Activated naive CD4-positive, alpha-beta T cell treated with anti-CD3 and anti-CD28 coated beads for 36 hours (primary cell): Measurements from ENCODE around the gene ODC1. TPM values are rescaled to one million over a fixed set of nuclear protein-coding genes. Genes with fewer than 3 reads are reported as not detected.
A peak's percentile ranks its signal among the peaks of the same experiment; 100 is the strongest.
"Not testable (repeated sequence)": the region's sequence is repeated elsewhere in the genome, so short reads cannot be mapped to it uniquely, and the experiment has no call there.

Source experiments
- CTCF ChIA-PET: fragments of 350-600 bp; sonication (Branson Sonifier 250); formaldehyde crosslinking; loops from one replicate; lab custom pipeline; 2021; ENCODE audit warnings: antibody characterized with exemption; lab: Charles Lee
- DNase-seq: peaks from one replicate; pipeline ENCODE4 v3.0.0-alpha.2; 2020
- H3K27ac Mint-ChIP-seq: one replicate; pipeline ENCODE4 v1.8.0; 2021; ENCODE audit warnings: mild to moderate bottlenecking, mixed read lengths
- H3K27me3 Mint-ChIP-seq: one replicate; pipeline ENCODE4 v1.8.0; 2021; ENCODE audit warnings: low read depth, mixed read lengths
- H3K36me3 Mint-ChIP-seq: one replicate; pipeline ENCODE4 v1.8.0; 2021; ENCODE audit warnings: low read depth, mixed read lengths
- H3K4me1 Mint-ChIP-seq: one replicate; pipeline ENCODE4 v1.8.0; 2021; ENCODE audit warnings: low read depth, mixed read lengths
- H3K4me3 Mint-ChIP-seq: one replicate; pipeline ENCODE4 v1.8.0; 2021; ENCODE audit warnings: mild to moderate bottlenecking, moderate library complexity, mixed read lengths
- H3K9me3 Mint-ChIP-seq: one replicate; pipeline ENCODE4 v1.8.0; 2021; ENCODE audit warnings: mixed read lengths
- intact Hi-C: fragments of 100-400 bp; cut with micrococcal nuclease; formaldehyde crosslinking; loops from one replicate; pipeline ENCODE4 v1.15.1; 2023
- total RNA-seq, 2 experiments: library from RNA; stranded (reverse); gene quantifications; one replicate each; pipeline ENCODE4 v1.2.3, GENCODE V29; 2021

The ODC1 gene
- total RNA-seq, 2 experiments from 2014 or later: 174 to 177 TPM

GRCh38 chr2:10462178-10463083 is 14.3 kb upstream of the ODC1 start:
- CTCF ChIA-PET: interaction anchor here (0.5 kb wide), 1 partner anchor 12 kb away, joined by 5 read pairs; no protein-coding TSS in a partner anchor
- Mint-ChIP-seq H3K4me1 (no peaks in the 10 kb centered on the region), H3K9me3 (no peaks in the 10 kb centered on the region), H3K27me3 (no peaks in the 10 kb centered on the region), H3K4me3 (no peak overlapping the region), H3K27ac (no peak overlapping the region), H3K36me3 (no peaks in the 10 kb centered on the region)
- intact Hi-C loops: no loop called here
- no peak for DNase-seq

DNA sequence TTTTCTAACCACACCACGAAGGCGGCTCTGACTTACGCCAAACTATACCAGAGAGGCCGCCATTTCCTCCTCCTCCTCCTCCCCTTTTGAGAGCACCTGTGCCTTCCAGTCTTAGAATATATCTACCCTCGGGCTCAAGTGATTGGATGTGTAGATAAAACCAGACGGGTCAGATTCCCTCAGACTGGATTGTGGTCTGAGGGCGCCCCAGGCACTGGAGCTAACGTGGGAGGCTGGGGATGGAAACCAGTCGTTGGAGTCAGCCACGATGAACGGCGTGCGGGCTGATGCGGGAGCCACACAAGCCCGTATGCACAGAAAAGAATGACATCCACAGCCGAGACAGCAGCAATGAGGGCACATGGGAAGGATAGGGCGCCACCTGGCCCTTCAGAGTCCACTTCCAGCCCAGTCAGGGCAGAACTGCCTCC is 12.3 kb upstream of the ODC1 start:
- Mint-ChIP-seq H3K9me3 (no peaks in the 10 kb centered on the region), H3K4me3 (no peak overlapping the region), H3K36me3 (no peaks in the 10 kb centered on the region), H3K27ac (no peak overlapping the region), H3K4me1 (no peaks in the 10 kb centered on the region), H3K27me3 (no peaks in the 10 kb centered on the region)
- DNase-seq: no peak
- CTCF ChIA-PET: no interaction called here
- intact Hi-C loops: no loop called here

DNA sequence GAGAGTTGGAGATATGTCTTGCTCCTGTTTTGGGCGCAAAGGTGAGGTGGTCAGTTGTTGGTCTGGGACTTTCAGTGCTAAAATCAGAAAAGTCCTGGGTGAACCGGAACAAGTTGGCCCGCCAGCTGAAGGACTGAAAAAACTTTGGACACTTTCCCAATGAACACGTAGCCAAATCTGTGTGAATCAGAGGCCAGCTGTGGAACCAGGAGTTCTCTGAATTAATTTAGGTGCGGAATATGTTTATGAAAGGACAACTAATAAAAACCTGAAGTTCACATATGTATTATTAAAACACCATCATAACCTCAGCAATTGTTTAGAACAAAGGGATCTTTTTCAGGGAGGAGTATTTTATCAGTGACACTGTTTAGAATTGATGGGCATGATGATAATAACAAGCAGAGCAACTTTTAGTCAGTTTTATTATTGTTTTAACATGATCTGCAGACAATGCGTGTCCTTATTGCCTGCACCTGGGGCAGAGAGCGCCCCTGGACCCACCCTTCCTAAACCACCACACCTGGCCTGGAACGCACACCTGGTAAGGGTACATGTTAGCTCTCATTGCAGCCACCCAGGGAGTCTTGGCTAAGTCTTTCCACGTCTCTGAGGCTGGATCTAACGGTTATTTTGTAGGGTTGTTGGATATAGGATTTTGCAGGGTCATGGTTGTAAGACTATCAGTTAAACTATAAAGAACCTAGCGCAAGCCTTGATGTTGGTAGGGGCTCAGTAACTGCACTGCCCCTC is 9.9 kb upstream of the ODC1 start:
- no peak for DNase-seq
- Mint-ChIP-seq H3K9me3 (no peaks in the 10 kb centered on the region), H3K4me1 (peaks cover 3% of the 10 kb centered on the region), H3K36me3 (no peaks in the 10 kb centered on the region), H3K27me3 (no peaks in the 10 kb centered on the region), H3K4me3 (no peak overlapping the region), H3K27ac (no peak overlapping the region)
- CTCF ChIA-PET: no interaction called here
- intact Hi-C loops: no loop called here

- H3K36me3 Mint-ChIP-seq, H3K4me1 Mint-ChIP-seq, H3K4me3 Mint-ChIP-seq, H3K27ac Mint-ChIP-seq, H3K9me3 Mint-ChIP-seq, CTCF ChIA-PET, intact Hi-C loops, H3K27me3 Mint-ChIP-seq, DNase-seq: not testable (repeated sequence)
Observed at GRCh38 chr2:10457195-10457594, 9.1 kb upstream of the ODC1 start.

- CTCF ChIA-PET: no interaction called here
- H3K27me3 Mint-ChIP-seq: no peaks in the 10 kb centered on the region
Observed at GRCh38 chr2:10454505-10454904, 6.4 kb upstream of the ODC1 start.

GRCh38 chr2:10453905-10454298 is 5.8 kb upstream of the ODC1 start:
- Mint-ChIP-seq H3K4me3 (no peak overlapping the region), H3K27me3 (no peaks in the 10 kb centered on the region), H3K9me3 (no peaks in the 10 kb centered on the region), H3K4me1 (peaks cover 21% of the 10 kb centered on the region), H3K36me3 (peaks cover 5% of the 10 kb centered on the region), H3K27ac (no peak overlapping the region)
- no peak for DNase-seq
- CTCF ChIA-PET: no interaction called here
- intact Hi-C loops: no loop called here

More at GRCh38 chr2:10454505-10454904, 6.4 kb upstream of the ODC1 start:
- no peaks in the 10 kb centered on the region for H3K9me3 Mint-ChIP-seq
- H3K4me3 Mint-ChIP-seq: no peak overlapping the region
- no peak for DNase-seq
- intact Hi-C loops: no loop called here
- no peak overlapping the region for H3K27ac Mint-ChIP-seq
- peaks cover 4% of the 10 kb centered on the region for H3K36me3 Mint-ChIP-seq
- peaks cover 18% of the 10 kb centered on the region for H3K4me1 Mint-ChIP-seq

GRCh38 chr2:10452956-10453904 is 5.1 kb upstream of the ODC1 start:
- Mint-ChIP-seq H3K9me3 (no peaks in the 10 kb centered on the region), H3K27me3 (no peaks in the 10 kb centered on the region), H3K4me3 (no peak overlapping the region), H3K4me1 (peaks cover 21% of the 10 kb centered on the region), H3K36me3 (peaks cover 5% of the 10 kb centered on the region), H3K27ac (no peak overlapping the region)
- CTCF ChIA-PET: no interaction called here
- DNase-seq: no peak
- intact Hi-C loops: no loop called here

DNA sequence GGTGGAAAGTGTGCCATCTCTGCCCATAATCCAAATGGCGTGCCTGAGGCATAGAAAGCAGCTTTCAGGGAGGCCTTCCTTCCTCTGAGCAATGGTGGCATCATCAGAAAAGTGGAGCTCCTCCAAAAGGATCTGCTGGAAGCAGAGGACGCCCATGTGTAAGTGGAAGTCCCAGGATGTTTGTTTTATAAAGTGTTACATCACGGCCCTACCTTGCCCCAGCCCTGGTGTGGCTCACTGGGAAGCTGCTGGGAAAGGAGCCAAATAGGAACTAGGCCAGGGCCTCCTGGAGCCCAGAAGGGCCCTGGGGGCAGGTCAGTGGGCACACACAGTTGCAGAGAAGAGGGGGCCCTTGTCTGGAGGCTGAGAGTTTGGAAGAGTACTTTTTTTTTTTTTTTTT is 4.2 kb upstream of the ODC1 start:
- H3K27ac Mint-ChIP-seq: no peak overlapping the region
- intact Hi-C loops: no loop called here
- CTCF ChIA-PET: interaction anchor here (0.6 to 1.1 kb wide), 3 partner anchors 44 to 353 kb away, joined by 3 to 5 read pairs (median 4); no protein-coding TSS in a partner anchor
- H3K4me3 Mint-ChIP-seq: no peak overlapping the region
- no peaks in the 10 kb centered on the region for H3K9me3 Mint-ChIP-seq
- no peak for DNase-seq
- peaks cover 7% of the 10 kb centered on the region for H3K36me3 Mint-ChIP-seq
- H3K4me1 Mint-ChIP-seq: peaks cover 22% of the 10 kb centered on the region
- H3K27me3 Mint-ChIP-seq: no peaks in the 10 kb centered on the region

- intact Hi-C loops: no loop called here
- CTCF ChIA-PET: interaction anchor here (0.6 to 1.1 kb wide), 3 partner anchors 43 to 352 kb away, joined by 3 to 5 read pairs (median 4); no protein-coding TSS in a partner anchor
- Mint-ChIP-seq H3K27me3 (no peaks in the 10 kb centered on the region), H3K36me3 (peaks cover 8% of the 10 kb centered on the region), H3K9me3 (no peaks in the 10 kb centered on the region), H3K4me3 (no peak overlapping the region), H3K27ac (no peak overlapping the region), H3K4me1 (peaks cover 24% of the 10 kb centered on the region)
- DNase-seq: no peak
Observed at GRCh38 chr2:10451819-10452218, 3.7 kb upstream of the ODC1 start.

- no peaks in the 10 kb centered on the region for H3K27me3 Mint-ChIP-seq
- DNase-seq: no peak
- CTCF ChIA-PET: interaction anchor here (0.6 kb wide), 1 partner anchor 12 kb away, joined by 5 read pairs; no protein-coding TSS in a partner anchor
- no peak overlapping the region for H3K27ac Mint-ChIP-seq
- no peaks in the 10 kb centered on the region for H3K9me3 Mint-ChIP-seq
- peaks cover 18% of the 10 kb centered on the region for H3K36me3 Mint-ChIP-seq
- H3K4me1 Mint-ChIP-seq: peaks cover 40% of the 10 kb centered on the region
- H3K4me3 Mint-ChIP-seq: peak overlapping the region; percentile 80
- intact Hi-C loops: loop anchor here (1.0 to 5.0 kb wide), 8 partner anchors 42 to 1302 kb away; partner anchors contain the start of genes GRHL1, PDIA6 and TAF1B
Observed at GRCh38 chr2:10449838-10450691, 1.9 kb upstream of the ODC1 start.

- Mint-ChIP-seq H3K4me1 (peaks cover 46% of the 10 kb centered on the region), H3K4me3 (peak overlapping the region; percentile 80), H3K27ac (peak overlapping the region; percentile 85), H3K9me3 (no peaks in the 10 kb centered on the region), H3K27me3 (no peaks in the 10 kb centered on the region), H3K36me3 (peaks cover 24% of the 10 kb centered on the region)
- CTCF ChIA-PET: interaction anchor here (1.5 kb wide), 1 partner anchor 14 kb away, joined by 6 read pairs; no protein-coding TSS in a partner anchor
- intact Hi-C loops: loop anchor here (1.0 to 5.0 kb wide), 8 partner anchors 41 to 1303 kb away; partner anchors contain the start of genes GRHL1, PDIA6 and TAF1B
- DNase-seq: no peak
Observed at GRCh38 chr2:10449486-10449831, 1.3 kb upstream of the ODC1 start.
